ENCODE data around the gene WRAP53. TPM values are rescaled to one million over a fixed set of nuclear protein-coding genes. Genes with fewer than 3 reads are reported as not detected.

The WRAP53 gene
- total RNA-seq, 1 experiment from 2014 or later, result 15.2 TPM

- Mint-ChIP-seq H3K27ac (ENCODE audit: unreplicated experiment) (no peak overlapping the region), H3K4me3 (ENCODE audit: unreplicated experiment) (no peak overlapping the region), H3K9me3 (ENCODE audit: unreplicated experiment) (peaks cover 10% of the 10 kb centered on the region), H3K27me3 (ENCODE audit: insufficient read depth, unreplicated experiment) (no peaks in the 10 kb centered on the region), H3K36me3 (ENCODE audit: insufficient read depth, unreplicated experiment) (peaks cover 45% of the 10 kb centered on the region), H3K4me1 (ENCODE audit: low read depth, unreplicated experiment) (no peaks in the 10 kb centered on the region)
- Histone ChIP-seq H3K9me3 (no peaks in the 10 kb centered on the region), H3K36me3 (ENCODE audit: control insufficient read depth, insufficient read depth, low read length) (no peaks in the 10 kb centered on the region; the same call in 1 of the 2 replicates), H3K4me3 (ENCODE audit: low read depth, low read length) (no peak overlapping the region), H3K4me1 (no peaks in the 10 kb centered on the region), H3K27me3 (replicated peaks; ENCODE audit: control insufficient read depth, insufficient read depth, low read length) (no peaks in the 10 kb centered on the region)
- no TSS peak for BruUV-seq (replicated peaks)
- DNase-seq, result peak in 1 of 2 experiments; percentile 10
- intact Hi-C loops (cut with micrococcal nuclease; ENCODE audit: unreplicated experiment), result no loop called here
- POLR2A ChIA-PET, result interaction anchor here (0.6 kb wide), 1 partner anchor 40 kb away, joined by 5 read pairs; no protein-coding TSS in a partner anchor
- TF ChIP-seq CTCF (IDR thresholded peaks at IDR 0.05; ENCODE audit: insufficient read depth in 1 of 2, low read depth in 1 of 2, low read length in 1 of 2, severe bottlenecking in 1 of 2, unreplicated experiment in 1 of 2), result no peak
- CTCF ChIA-PET, result no interaction called here
Measured at GRCh38 chr17:7673239-7673638, 15.0 kb upstream of the WRAP53 start.

- no peaks in the 10 kb centered on the region for H3K27me3 ChIP-seq (replicated peaks; ENCODE audit: control insufficient read depth, insufficient read depth, low read length)
- H3K9me3 ChIP-seq, result no peaks in the 10 kb centered on the region
- no peaks in the 10 kb centered on the region for H3K4me1 ChIP-seq
- DNase-seq, result no peak
- POLR2A ChIA-PET, result interaction anchor here (0.6 kb wide), 1 partner anchor 25 kb away, joined by 6 read pairs; no protein-coding TSS in a partner anchor
- CTCF ChIA-PET, result interaction anchor here (0.6 kb wide), 1 partner anchor 211 kb away, joined by 3 read pairs; no protein-coding TSS in a partner anchor
- intact Hi-C loops (cut with micrococcal nuclease; ENCODE audit: unreplicated experiment), result no loop called here
- no TSS peak for BruUV-seq (replicated peaks)
- Mint-ChIP-seq H3K27ac (ENCODE audit: unreplicated experiment) (no peak overlapping the region), H3K36me3 (ENCODE audit: insufficient read depth, unreplicated experiment) (peaks cover 45% of the 10 kb centered on the region), H3K9me3 (ENCODE audit: unreplicated experiment) (peaks cover 10% of the 10 kb centered on the region), H3K4me1 (ENCODE audit: low read depth, unreplicated experiment) (no peaks in the 10 kb centered on the region), H3K27me3 (ENCODE audit: insufficient read depth, unreplicated experiment) (no peaks in the 10 kb centered on the region), H3K4me3 (ENCODE audit: unreplicated experiment) (no peak overlapping the region)
- no peak for TF ChIP-seq CTCF (IDR thresholded peaks at IDR 0.05; ENCODE audit: insufficient read depth in 1 of 2, low read depth in 1 of 2, low read length in 1 of 2, severe bottlenecking in 1 of 2, unreplicated experiment in 1 of 2)
- H3K4me3 ChIP-seq (ENCODE audit: low read depth, low read length), result no peak overlapping the region
- no peaks in the 10 kb centered on the region; the same call in 1 of the 2 replicates for H3K36me3 ChIP-seq (ENCODE audit: control insufficient read depth, insufficient read depth, low read length)
Measured at GRCh38 chr17:7674934-7675333, 13.3 kb upstream of the WRAP53 start.

GRCh38 chr17:7676533-7676932, 11.7 kb upstream of the WRAP53 start:
- CTCF ChIA-PET, result no interaction called here
- intact Hi-C loops (cut with micrococcal nuclease; ENCODE audit: unreplicated experiment), result no loop called here
- BruUV-seq (replicated peaks), result no TSS peak
- H3K27me3 Mint-ChIP-seq (ENCODE audit: insufficient read depth, unreplicated experiment), result no peaks in the 10 kb centered on the region
- no peaks in the 10 kb centered on the region for H3K4me1 ChIP-seq
- peaks cover 10% of the 10 kb centered on the region for H3K9me3 Mint-ChIP-seq (ENCODE audit: unreplicated experiment)
- no peak for DNase-seq
- no peaks in the 10 kb centered on the region for H3K4me1 Mint-ChIP-seq (ENCODE audit: low read depth, unreplicated experiment)
- H3K4me3 Mint-ChIP-seq (ENCODE audit: unreplicated experiment), result no peak overlapping the region
- H3K36me3 ChIP-seq (ENCODE audit: control insufficient read depth, insufficient read depth, low read length), result no peaks in the 10 kb centered on the region; the same call in 1 of the 2 replicates
- H3K36me3 Mint-ChIP-seq (ENCODE audit: insufficient read depth, unreplicated experiment), result peaks cover 39% of the 10 kb centered on the region
- H3K27ac Mint-ChIP-seq (ENCODE audit: unreplicated experiment), result no peak overlapping the region
- no peaks in the 10 kb centered on the region for H3K27me3 ChIP-seq (replicated peaks; ENCODE audit: control insufficient read depth, insufficient read depth, low read length)
- POLR2A ChIA-PET, result no interaction called here
- no peak for TF ChIP-seq CTCF (IDR thresholded peaks at IDR 0.05; ENCODE audit: insufficient read depth in 1 of 2, low read depth in 1 of 2, low read length in 1 of 2, severe bottlenecking in 1 of 2, unreplicated experiment in 1 of 2)
- no peaks in the 10 kb centered on the region for H3K9me3 ChIP-seq
- H3K4me3 ChIP-seq (ENCODE audit: low read depth, low read length), result no peak overlapping the region

All from Caco-2 (cell line).